ENCODE measurements around the gene SLBP. TPM values are rescaled to one million over a fixed set of nuclear protein-coding genes. Genes with fewer than 3 reads are reported as not detected.
A peak's percentile ranks its signal among the peaks of the same experiment; 100 is the strongest.

Gene SLBP
- total RNA-seq, 3 donors from 2014 or later = 21.9 to 31.7 (median 30.6) TPM

DNA sequence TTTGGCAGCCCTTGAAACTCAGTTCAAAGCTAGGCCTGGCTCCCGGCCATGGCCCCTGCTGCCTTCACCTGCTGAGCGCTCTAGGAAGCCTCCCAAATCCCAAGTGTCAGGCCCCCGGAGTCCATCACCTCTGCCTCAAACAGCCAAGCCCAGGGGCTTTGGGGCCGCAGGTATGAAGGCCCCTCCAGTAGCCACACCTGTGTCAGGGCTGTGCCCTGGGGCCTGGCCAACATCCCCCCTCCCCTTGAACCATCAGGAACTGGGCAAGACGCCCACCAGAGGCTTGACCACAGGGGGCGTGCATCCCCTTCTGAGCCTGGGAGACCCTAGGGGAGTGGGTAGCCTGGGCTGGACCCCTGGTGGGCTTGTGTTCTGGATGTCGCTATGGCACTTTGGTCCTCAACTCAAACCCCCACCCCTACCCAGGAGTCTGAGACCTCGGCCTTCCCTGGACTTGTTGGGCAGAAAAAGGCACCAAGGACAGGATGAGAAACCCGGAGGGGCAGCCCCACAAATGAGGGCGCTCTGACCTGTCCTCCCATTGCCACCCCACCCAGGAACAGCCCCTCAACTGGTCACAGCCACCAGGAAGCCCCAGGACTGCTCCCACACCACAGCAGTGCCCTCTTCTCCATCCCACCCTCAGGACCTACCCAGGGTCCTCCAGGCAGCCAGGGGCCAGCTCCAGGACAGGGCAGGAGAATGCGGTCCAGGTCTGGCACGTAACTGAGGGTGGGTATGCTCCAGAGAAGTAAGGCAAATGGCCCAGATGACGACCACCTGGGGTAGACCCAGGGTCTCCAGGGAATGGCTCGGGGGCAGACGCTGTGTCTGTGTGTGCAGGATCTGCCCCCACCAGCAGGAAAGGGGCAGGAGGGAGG, 4.2 kb upstream of the SLBP start:
- H3K4me1 ChIP-seq (ENCODE audit: low read depth) = peaks cover 36% of the 10 kb centered on the region
- intact Hi-C loops (cut with DNase I, micrococcal nuclease) = no loop called here
- ATAC-seq (no peak), DNase-seq (no peak)
- TF ChIP-seq, protein P1, sequence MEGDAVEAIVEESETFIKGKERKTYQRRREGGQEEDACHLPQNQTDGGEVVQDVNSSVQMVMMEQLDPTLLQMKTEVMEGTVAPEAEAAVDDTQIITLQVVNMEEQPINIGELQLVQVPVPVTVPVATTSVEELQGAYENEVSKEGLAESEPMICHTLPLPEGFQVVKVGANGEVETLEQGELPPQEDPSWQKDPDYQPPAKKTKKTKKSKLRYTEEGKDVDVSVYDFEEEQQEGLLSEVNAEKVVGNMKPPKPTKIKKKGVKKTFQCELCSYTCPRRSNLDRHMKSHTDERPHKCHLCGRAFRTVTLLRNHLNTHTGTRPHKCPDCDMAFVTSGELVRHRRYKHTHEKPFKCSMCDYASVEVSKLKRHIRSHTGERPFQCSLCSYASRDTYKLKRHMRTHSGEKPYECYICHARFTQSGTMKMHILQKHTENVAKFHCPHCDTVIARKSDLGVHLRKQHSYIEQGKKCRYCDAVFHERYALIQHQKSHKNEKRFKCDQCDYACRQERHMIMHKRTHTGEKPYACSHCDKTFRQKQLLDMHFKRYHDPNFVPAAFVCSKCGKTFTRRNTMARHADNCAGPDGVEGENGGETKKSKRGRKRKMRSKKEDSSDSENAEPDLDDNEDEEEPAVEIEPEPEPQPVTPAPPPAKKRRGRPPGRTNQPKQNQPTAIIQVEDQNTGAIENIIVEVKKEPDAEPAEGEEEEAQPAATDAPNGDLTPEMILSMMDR (IDR thresholded peaks at IDR 0.05) = no peak
- H3K4me3 ChIP-seq = no peak overlapping the region
- H3K9me3 ChIP-seq = no peaks in the 10 kb centered on the region
- H3K36me3 ChIP-seq (ENCODE audit: low read depth) = no peaks in the 10 kb centered on the region

DNA sequence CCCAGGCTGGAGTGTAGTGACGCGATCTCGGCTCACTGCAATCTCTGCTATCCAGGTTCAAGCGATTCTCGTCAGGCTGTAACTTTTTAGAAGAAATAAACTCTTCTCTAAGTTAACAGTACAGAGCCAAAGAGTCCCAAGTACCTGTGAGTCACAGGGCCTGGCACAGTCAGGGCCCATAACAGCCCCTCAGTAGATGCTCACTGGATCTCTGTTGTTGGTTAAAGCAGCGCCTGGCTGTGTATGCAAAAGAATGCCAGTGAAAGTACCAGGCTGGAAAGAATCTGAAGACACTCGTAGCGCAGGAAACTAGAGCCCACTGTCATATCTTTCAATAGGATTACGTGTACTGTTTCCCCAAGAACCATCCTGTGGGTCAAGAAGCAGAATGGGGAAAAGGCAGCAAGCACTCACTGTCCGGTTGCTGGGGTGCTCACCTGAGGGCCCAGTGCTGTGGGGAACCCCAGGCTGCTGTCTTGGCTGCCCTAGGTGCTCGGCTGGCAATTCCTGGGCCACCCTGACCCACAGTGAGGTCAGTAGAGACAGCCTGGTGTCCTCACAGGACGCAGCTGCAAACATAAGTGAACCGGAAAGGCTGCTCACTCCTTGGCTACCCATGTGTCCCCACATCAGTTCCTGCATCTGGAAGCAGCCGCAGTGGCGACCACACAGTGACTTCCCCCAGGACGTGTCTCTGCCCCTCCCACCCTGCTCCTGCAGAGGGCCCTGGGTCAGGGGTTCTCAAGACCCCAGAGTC, 3.1 kb upstream of the SLBP start:
- DNase-seq = peak in 1 of 3 donors; percentile 74
- no peak overlapping the region for H3K4me3 ChIP-seq
- ATAC-seq = no peak
- intact Hi-C loops (cut with DNase I, micrococcal nuclease) = no loop called here
- no peaks in the 10 kb centered on the region for H3K36me3 ChIP-seq (ENCODE audit: low read depth)
- H3K9me3 ChIP-seq = no peaks in the 10 kb centered on the region
- peaks cover 47% of the 10 kb centered on the region for H3K4me1 ChIP-seq (ENCODE audit: low read depth)
- TF ChIP-seq, protein P1 (IDR thresholded peaks at IDR 0.05) = no peak

DNA sequence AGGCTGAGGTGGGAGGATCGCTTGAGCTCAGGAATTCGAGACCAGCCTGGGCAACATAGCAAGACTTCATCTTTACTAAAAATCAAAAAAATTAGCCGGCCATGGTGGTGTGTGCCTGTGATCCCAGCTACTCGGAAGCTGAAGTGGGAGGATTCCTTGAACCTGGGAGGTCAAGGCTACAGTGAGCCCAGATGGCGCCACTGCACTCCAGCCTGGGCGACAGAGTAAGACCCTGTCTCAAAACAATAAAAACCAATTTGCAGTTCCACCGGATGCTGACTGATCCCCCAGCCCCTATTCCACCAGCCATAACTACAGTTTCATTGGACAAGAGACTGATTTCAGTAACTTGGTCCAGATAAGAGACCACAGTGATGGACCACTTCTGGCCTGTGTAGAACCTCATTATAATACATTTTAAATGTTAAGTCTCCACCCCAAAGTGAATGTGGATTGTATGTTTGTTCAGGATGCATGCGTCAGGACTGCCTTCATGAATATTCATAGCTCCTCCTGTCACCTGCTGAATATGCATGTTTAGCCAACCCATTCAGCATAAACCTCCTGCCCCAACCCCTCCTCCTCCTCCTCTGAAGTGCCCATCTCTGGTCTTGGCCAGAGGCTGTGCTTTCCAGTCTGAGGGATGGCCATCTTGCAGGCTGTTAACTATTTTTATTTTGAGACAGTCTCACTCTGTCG, 2.3 kb upstream of the SLBP start:
- no peaks in the 10 kb centered on the region for H3K36me3 ChIP-seq (ENCODE audit: low read depth)
- no peaks in the 10 kb centered on the region for H3K9me3 ChIP-seq
- ATAC-seq (no peak), DNase-seq (no peak)
- H3K4me3 ChIP-seq = no peak overlapping the region
- TF ChIP-seq, protein P1 (IDR thresholded peaks at IDR 0.05) = no peak
- H3K4me1 ChIP-seq (ENCODE audit: low read depth) = peaks cover 46% of the 10 kb centered on the region
- intact Hi-C loops (cut with DNase I, micrococcal nuclease) = no loop called here

DNA sequence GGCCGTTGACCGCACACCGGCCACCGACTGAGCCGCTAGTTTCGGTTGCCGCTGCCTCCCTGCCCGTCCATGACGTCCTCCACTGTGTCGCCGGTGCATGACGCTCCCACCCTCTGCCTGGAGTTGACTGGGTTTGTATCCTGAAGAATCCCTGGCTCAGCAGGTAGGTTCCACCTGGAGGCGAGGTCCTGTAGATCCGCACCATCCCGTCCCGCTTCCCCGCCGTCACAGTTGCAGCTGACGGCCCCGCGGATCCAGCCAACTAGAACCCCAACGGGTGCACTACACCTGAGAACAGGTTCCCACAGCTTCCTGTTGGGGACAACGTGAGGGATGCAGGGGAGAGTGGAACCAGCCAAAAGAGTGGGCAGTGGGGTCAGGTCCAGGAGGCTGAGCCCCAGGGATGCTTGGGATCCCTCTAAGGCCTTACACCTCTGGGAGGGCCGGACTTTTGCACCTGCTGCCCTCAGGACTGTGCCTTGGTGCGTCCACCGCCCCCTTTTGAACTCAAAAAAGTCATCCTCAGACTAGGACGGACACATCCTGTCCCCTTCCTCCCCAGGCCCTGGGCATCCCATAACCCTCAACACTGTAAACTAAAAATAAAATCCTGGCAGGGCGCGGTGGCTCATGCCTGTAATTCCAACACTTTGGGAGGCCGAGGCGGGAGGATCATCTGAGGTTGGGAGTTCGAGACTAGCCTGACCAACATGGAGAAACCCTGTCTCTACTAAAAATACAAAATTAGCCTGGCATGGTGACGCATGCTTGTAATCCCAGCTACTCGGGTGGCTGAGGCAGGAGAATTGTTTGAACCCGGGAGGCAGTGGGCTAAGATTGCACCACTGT, 1.1 kb upstream of the SLBP start:
- Histone ChIP-seq H3K36me3 (ENCODE audit: low read depth) (no peaks in the 10 kb centered on the region), H3K4me3 (peak overlapping the region; percentile 80), H3K4me1 (ENCODE audit: low read depth) (peaks cover 34% of the 10 kb centered on the region), H3K9me3 (no peaks in the 10 kb centered on the region)
- intact Hi-C loops (cut with DNase I, micrococcal nuclease) = no loop called here
- peak; percentile 30 for ATAC-seq
- no peak for DNase-seq
- TF ChIP-seq, protein P1 (IDR thresholded peaks at IDR 0.05) = no peak
